GM18873 (cell line): ENCODE results near the gene CARMIL3.
A peak's percentile ranks its signal among the peaks of the same experiment; 100 is the strongest.
"Not testable (repeated sequence)": the region's sequence is repeated elsewhere in the genome, so short reads cannot be mapped to it uniquely, and the experiment has no call there.

Source experiments
- ATAC-seq: cut with Tn5 transposase; IDR thresholded peaks from one replicate; pipeline ENCODE4 v1.9.1; 2021; ENCODE audit warnings: mild to moderate bottlenecking, moderate library complexity, moderate number of reproducible peaks; ENCODE audit not compliant: unreplicated experiment, low FRiP score

The CARMIL3 gene

DNA sequence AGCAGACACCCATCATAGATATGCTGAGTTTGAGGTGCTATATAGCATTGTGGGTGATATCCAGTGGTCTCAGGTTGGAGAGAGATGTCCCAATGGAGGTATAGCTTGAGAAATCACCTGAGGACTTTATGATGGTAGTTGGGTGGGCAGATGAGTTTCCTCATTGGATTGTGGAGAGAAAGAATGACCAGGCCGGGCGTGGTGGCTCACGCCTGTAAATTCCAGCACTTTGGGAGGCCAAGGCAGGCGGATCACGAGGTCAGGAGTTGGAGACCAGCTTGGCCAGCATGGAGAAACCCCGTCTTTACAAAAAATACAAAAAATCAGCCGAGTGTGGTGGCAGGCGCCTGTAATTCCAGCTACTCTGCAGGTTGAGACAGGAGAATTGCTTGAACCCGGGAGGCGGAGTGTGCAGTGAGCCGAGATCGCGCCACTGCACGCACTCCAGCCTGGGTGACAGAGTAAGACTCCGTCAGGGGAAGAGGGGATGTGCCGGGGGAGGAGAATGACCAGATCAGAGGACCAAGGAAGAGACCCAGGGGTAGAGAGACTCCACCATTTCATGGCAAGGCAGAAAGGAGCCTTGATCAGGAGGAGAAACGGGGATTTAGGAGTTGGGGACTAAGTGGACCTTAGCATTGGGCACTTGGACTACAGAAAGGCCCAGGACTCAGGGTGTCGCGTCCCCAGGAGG lies 41.5 kb downstream of the CARMIL3 start:
- no peak for ATAC-seq

DNA sequence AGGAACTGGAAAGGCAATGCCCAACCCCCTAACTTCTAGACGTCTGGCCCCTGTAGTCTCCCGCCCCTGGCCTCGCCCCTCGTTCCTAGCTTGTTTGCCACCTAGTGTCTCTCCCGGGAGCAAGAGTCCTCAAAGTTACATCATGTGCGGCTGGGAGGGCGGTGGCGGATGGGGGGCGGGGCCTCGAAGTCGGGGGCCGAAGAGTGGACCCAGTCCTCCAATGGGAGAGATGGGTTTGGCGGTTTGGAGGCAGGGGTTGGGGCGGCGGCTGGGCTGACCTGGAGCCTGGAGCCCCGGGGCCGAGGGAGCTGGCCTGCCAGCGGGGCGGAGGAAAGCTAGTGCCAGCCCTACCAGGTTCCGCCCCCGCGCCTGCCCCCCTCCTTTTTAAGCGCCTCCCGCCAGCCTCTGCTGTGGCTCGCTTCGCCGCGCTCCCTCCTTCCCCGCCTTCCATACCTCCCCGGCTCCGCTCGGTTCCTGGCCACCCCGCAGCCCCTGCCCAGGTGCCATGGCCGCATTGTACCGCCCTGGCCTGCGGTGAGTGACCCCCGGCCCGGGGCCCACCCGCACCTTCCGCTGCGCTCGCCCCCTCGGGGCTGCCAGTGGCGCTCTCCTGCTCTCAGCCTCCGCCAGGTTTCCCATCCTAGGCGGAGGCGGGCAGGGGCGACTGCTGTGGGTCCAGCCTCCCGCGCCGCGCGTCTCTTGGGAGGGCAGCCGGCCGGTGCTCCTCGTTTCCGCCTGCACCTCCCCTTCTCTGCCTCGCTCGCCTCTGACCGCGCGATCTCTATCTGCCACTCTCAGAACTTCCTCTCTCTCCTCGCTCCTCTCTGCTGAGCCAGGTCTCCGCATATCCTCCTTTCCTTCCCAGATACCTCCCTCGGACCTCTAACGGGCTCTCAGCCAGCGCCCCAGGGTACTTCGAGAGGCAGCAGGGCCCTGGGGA lies 42.4 kb downstream of the CARMIL3 start, which contains the start of gene PCK2:
PCK2 (plus strand) TSS at position 411 of the 940 bp plus-strand sequence; CDS start at position 506, 95 bp downstream.
- ATAC-seq: no peak

DNA sequence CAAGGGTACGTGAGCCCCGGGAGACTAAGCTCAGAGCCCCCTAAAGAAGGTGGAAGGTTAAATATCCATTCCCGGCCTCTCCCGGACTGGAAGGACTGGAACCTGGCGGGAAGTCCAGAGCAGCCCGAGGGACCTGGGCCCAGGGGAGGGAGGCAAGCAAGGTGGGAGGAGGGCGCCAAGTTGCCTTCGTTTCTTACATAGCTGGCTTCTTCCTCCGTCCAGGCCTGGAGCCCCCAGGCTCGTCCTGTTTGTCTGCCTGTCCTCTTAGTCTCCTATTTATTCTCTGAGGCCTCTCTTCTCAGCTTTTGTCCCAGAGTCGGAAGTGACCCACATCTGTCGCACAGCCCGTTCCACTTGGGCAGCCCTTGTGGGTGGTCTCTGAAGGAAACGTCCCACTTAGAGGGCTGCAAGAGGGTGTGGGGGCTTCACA lies 43.0 kb downstream of the CARMIL3 start:
- ATAC-seq: no peak

DNA sequence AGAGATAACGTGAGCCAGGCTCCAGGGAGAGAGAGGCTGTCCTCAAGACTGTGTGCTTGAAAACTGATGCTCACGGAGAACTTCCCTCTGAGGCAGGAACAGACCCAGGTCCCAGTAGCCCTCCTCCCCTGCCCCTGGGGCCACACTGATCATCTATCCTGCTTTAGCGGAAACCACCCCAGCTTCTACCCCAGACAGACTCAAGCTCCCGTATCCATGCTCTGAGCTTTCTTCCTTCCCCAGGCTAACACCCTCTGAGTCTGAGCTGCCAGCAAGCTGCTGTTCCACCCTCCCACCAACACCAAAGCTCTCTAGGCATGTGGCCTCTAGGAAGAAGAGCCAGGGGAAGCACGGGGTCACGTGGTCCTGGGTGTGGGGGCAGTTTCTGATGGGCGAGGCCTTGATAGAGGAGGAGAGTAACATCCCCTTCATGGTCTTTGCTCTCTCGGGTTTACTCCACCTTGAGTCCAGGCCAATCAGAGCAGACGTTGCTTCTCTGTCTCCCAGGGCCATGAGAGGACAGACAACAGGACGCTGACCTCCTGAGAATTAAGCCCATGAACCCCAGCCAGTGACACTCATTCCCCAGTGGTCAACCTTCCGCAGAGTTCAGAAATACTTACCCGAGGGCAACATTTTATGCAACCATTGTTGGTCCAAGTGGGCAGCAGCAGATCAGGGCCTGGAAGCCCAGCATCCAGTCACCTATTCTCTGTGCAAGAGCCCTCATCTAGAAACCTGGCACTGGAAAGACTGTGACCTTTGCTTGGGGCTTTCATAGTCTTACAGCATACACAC lies 43.7 kb downstream of the CARMIL3 start:
- ATAC-seq: peak; percentile 64

DNA sequence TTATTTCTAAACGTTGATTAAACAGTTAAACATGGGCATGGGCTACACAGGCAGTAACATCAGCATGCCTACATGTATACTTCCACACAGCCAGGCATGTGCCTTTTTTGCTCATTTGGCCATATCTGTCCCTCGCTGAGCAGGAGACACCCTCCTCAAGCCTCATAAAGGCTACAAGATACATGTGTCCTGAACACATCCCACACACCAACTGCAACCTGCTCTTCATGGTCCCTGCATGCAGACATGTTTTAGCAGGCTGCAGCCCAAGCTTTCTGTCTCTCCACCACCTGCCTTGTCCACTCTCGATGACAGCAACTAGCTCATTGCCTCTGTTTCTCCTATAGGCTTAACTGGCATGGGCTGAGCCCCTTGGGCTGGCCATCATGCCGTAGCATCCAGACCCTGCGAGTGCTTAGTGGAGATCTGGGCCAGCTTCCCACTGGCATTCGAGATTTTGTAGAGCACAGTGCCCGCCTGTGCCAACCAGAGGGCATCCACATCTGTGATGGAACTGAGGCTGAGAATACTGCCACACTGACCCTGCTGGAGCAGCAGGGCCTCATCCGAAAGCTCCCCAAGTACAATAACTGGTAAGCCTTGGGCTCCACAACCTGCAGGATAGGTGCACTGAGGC lies 44.9 kb downstream of the CARMIL3 start:
- no peak for ATAC-seq

DNA sequence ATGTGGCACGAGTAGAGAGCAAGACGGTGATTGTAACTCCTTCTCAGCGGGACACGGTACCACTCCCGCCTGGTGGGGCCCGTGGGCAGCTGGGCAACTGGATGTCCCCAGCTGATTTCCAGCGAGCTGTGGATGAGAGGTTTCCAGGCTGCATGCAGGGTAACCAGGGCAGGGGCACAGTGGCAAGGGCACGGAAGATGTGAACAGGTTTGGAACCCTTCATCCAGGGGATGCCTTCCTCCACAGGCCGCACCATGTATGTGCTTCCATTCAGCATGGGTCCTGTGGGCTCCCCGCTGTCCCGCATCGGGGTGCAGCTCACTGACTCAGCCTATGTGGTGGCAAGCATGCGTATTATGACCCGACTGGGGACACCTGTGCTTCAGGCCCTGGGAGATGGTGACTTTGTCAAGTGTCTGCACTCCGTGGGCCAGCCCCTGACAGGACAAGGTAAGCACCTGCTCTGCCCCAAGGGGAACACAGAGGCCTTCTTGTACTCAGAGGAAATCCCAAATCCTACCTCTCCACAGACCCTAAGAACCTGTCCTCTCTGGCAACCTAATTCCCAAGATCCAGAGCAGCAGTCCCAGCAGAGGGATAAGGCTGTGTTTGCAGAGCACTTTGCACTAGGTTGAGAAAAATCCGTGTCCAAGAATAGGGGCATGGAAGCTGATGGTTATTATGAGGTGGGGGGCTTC lies 46.6 kb downstream of the CARMIL3 start:
- no peak for ATAC-seq

DNA sequence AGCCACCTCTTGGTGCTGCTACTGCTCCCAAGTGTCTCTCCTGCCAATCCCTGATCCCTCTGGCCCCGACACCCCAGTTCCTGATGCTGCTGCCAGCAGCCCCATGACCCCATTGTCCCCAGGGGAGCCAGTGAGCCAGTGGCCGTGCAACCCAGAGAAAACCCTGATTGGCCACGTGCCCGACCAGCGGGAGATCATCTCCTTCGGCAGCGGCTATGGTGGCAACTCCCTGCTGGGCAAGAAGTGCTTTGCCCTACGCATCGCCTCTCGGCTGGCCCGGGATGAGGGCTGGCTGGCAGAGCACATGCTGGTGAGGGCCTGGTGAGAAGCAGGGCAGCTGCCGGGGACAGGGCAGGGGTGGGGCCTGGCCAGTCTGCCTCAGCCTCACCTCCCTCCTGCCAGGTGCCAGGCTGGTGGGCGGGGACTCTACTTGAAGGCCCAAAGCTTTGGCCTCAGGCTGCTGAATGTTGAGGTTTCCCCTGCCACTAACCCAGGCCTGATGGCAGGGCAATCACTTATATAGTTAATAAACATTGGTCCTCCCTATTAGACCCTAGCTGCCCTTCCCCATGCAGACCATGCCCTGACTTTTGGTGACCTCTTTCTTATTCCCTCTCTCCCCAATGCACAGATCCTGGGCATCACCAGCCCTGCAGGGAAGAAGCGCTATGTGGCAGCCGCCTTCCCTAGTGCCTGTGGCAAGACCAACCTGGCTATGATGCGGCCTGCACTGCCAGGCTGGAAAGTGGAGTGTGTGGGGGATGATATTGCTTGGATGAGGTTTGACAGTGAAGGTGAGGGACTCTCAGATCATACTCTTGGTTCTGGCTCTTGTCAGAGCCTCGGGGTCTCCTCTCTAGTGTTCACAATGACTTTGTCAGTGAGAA lies 47.4 kb downstream of the CARMIL3 start:
- ATAC-seq: no peak

DNA sequence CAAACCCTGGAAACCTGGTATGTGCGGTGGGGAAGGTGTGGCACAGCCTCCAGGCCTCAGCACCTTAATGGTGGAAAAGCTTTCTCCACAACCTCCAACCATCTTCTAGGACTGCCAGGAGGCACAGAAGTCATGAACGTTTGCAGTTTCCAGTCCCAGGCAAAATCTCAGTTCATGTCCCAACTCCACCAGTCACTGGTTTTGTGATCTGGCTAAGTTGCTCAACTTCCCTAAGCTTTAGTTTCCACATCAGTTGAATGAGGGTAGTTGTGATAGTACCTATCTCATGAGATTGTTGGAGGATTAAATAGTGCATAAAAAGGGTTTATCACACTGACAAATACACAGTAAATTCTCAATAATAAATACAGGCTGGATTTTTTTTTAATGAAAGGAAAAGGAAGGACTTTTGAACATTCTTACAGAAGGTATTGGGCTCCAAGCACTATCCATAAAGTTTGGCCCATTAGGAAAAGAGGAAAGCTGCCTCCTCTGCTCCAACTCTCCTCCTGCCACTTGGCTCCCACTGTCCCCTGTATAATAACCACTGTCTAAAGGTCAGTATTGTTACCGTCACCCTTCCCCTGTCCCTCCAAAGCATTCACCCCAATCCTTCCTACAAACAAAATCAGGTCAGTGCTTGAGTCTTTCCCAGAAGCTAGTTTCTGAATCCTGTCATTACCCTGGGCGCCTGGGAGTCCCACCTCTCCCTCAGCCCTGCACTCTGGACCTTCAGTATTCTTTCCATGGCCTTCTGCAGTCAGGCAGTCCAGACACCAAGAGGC lies 48.6 kb downstream of the CARMIL3 start:
- no peak for ATAC-seq

DNA sequence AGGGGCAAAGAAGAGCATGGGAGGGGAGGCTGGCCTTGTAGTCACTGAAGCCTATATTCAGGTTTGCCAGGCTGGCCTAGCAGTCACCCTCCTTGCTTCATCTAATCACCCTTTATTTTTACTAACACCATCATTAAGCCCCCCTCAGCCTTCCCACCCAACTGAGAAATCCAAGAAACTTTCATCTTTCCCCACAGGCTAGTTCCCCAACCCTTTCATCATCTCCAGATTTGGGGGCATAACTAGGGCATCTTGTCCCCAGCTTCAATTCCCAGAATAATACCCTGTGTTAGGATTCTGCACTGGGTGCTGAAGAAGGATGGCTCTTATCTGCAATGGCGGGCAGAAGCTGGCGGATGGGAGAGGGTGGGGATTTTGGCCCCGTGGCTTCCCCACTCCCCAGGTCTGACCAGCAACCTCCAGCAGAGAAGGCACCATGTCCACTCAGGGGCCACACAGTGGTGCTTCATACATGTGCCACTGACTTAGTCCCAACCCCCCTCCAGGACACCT lies 49.2 kb downstream of the CARMIL3 start:
- ATAC-seq: no peak

DNA sequence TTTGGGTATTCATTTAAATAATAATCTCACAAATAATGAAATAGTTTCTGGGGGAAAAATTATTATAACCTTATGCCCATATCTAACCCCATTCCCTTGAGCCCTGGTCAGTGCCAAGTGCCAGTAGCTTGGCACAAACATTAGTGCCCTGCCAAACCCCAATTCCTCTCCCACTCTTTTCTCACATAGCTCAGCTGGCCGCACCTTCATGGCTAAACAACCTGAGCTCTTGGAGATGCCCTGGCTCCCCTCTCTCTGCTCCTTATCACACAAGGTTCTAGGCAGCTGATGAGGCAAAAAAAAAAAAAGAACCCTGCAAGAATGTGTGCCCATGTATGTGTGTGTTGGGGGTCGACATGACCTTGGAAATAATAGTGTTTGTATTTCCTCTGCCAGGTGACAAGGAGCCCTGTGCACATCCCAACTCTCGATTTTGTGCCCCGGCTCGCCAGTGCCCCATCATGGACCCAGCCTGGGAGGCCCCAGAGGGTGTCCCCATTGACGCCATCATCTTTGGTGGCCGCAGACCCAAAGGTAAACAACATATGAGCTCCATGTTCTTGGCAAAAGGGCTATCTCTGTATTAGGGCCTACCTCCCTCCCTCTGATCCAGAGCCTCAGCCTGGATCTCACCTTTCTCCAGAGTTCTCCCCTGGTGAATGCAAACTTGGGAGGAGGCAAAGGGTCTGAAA lies 50.7 kb downstream of the CARMIL3 start:
- no peak for ATAC-seq

DNA sequence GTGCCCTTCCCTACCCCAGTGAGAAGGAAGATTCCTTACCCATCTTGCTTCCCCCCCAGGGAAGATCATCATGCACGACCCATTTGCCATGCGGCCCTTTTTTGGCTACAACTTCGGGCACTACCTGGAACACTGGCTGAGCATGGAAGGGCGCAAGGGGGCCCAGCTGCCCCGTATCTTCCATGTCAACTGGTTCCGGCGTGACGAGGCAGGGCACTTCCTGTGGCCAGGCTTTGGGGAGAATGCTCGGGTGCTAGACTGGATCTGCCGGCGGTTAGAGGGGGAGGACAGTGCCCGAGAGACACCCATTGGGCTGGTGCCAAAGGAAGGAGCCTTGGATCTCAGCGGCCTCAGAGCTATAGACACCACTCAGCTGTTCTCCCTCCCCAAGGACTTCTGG lies 51.6 kb downstream of the CARMIL3 start:
- no peak for ATAC-seq

DNA sequence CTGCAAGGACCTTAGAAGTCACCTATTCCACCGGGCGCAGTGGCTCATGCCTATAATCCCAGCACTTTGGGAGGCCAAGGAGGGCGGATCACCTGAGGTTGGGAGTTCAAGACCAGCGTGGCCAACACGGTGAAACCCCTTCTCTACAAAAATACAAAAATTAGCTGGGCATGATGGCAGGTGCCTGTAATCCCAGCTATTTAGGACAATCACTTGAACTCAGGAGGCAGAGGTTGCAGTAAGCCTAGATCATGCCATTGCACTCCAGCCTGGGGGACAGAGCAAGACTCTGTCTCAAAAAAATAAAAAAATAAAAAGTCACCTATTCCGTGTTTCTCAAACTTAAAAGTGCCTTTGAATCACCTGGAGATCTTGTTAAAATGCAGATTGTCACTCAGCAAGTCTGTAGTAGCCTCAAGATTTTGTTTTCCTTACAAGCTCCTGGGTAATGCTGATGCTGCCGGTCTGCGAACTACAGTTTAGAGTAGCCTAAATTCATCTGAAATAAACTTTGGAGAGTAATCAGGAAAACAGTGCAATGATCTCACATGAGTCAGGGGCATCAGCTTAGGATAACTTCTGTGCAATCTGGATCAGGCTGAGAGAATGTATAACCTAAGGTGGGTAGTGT lies 53.9 kb downstream of the CARMIL3 start:
- not testable (repeated sequence) for ATAC-seq

DNA sequence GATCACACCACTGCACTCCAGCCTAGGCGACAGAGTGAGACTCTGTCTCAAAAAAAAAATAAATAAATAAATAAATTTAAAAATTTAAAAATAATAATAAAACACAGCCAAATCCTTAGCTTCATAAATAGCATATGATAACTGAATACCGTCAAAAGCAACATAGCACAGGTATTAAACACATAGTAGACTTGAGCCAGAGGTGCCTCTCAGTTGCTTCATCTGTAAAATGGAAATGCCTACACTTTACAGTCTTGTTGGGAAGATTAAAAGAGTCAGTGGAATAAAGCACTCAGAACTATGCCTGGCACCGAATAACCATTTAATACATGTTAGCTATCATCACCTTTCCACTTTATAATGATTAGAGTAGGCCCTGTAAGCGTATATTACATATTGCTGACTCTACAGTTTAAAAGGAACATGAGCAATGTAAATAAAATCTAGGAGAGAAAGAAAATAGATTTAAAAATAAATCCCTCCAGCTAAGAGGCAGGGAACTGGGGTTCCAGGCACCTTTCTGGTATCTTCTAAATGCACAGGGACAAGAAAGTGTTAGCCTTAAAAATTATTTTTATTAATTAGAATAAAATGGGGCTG lies 55.0 kb downstream of the CARMIL3 start:
- ATAC-seq: no peak

DNA sequence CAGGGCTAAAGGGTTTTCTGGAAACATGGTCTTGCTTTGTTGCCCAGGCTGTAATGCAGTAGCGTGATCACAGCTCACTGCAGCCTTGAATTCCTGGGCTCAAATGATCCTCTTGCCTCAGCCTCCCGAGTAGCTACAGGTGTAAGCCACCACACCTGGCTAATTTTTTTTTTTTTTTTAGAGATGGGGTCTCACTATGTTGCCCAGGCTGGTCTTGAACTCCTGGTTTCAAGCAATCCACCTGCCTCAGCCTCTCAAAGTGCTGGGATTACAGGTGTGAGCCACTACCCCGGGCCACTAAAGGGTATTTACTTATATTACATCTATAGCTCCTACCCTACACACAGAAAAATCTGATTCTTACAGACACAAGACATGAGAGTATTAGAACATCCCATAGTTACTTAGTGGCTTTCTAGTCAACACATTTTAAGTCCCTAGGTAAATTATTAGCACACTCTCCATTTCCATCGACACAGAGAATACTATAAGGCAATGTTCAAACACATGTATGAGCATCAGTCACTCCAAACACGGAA lies 56.6 kb downstream of the CARMIL3 start:
- ATAC-seq: no peak

DNA sequence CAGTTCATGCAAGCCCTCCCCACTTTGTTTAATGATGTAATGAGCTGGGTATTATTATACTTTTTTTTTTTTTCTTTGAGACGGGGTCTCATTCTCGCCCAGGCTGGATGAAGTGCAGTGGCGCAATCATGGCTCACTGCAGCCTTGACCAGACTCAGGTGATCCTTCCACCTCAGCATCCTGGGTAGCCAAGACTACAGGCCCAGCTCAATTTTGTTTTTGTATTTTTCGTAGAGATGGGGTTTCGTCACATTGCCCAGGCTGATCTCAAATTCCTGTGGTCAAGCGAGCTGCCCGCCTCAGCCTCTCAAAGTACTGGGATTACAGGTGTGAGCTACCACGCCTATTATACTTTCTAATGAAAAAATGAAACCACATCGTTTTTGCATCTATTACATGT lies 58.3 kb downstream of the CARMIL3 start:
- ATAC-seq: no peak

DNA sequence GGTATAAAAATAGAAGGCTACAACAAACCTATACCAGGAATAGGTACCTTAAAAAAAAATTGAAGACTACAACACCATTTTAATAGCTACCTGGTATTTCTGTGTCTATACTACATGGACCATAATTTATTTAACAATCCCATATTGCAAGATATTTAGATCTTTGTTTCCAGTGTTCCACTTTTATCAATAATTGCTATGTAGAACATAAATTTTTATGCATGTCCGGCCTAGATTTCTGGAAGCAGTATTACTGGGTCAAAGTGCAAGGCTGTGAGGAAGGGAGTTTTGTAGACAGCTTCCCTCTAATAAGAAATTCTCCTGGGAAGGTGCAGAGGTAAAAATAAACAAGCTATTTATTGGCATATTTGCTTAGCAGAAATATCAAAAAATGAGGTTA lies 58.7 kb downstream of the CARMIL3 start:
- ATAC-seq: no peak
